ENCODE measurements around the gene DCAF16.
"Not testable (repeated sequence)": the region's sequence is repeated elsewhere in the genome, so short reads cannot be mapped to it uniquely, and the experiment has no call there.

The DCAF16 gene

GRCh38 chr4:17810260-17811077 is at the start of gene DCAF16, which contains the start of gene NCAPG:
TSS of gene DCAF16 (minus strand) at chr4:17810757. CDS start at chr4:17804141, 6,616 bp downstream.
TSS of gene NCAPG (plus strand) at chr4:17810979. CDS start at chr4:17811078, 99 bp downstream.
- DNase-seq (ENCODE audit: low read depth), result peak; percentile 95
- H3K4me3 ChIP-seq (ENCODE audit: control insufficient read depth, low read depth, low read length), result peak within 1 kb of the TSS; percentile 77
- TF ChIP-seq, protein P1, sequence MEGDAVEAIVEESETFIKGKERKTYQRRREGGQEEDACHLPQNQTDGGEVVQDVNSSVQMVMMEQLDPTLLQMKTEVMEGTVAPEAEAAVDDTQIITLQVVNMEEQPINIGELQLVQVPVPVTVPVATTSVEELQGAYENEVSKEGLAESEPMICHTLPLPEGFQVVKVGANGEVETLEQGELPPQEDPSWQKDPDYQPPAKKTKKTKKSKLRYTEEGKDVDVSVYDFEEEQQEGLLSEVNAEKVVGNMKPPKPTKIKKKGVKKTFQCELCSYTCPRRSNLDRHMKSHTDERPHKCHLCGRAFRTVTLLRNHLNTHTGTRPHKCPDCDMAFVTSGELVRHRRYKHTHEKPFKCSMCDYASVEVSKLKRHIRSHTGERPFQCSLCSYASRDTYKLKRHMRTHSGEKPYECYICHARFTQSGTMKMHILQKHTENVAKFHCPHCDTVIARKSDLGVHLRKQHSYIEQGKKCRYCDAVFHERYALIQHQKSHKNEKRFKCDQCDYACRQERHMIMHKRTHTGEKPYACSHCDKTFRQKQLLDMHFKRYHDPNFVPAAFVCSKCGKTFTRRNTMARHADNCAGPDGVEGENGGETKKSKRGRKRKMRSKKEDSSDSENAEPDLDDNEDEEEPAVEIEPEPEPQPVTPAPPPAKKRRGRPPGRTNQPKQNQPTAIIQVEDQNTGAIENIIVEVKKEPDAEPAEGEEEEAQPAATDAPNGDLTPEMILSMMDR (IDR thresholded peaks at IDR 0.05; ENCODE audit: control insufficient read depth, insufficient read depth, low read depth, low read length, missing control alignments), result no peak

DNA sequence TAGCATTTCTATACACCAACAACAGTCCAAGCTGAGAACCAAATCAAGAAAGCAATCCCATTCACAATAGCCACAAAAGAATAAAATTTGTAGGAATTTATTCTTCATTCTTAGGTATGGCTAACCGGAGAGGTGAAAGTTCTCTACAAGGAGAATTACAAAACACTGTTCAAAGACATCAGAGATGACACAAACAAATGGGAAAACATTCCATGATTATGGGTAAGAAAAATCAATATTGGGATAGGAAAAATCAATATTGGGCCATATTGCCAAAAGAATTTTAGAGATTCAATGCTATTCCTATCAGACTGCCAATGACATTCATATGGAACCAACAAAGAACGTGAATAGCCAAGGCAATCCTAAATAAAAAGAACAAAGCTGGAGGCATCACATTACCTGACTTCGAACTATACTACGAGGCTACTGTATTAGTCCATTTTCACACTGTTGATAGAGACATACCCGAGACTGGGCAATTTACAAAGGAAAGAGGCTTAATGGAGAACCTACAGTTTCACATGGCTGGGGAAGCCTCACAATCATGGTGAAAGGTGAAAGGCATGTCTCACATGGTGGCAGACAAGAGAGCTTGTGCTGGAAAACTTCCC is 49.3 kb upstream of the DCAF16 start:
- TF ChIP-seq, protein P1 (IDR thresholded peaks at IDR 0.05; ENCODE audit: control insufficient read depth, insufficient read depth, low read depth, low read length, missing control alignments), result no peak
- H3K4me3 ChIP-seq (ENCODE audit: control insufficient read depth, low read depth, low read length), result no peak overlapping the region
- DNase-seq (ENCODE audit: low read depth), result no peak

GRCh38 chr4:17854036-17854435 is 43.5 kb upstream of the DCAF16 start:
- no peak for DNase-seq (ENCODE audit: low read depth)
- no peak overlapping the region for H3K4me3 ChIP-seq (ENCODE audit: control insufficient read depth, low read depth, low read length)
- TF ChIP-seq, protein P1 (IDR thresholded peaks at IDR 0.05; ENCODE audit: control insufficient read depth, insufficient read depth, low read depth, low read length, missing control alignments), result no peak

GRCh38 chr4:17851959-17852358 is 41.4 kb upstream of the DCAF16 start:
- TF ChIP-seq, protein P1 (IDR thresholded peaks at IDR 0.05; ENCODE audit: control insufficient read depth, insufficient read depth, low read depth, low read length, missing control alignments), result no peak
- no peak for DNase-seq (ENCODE audit: low read depth)
- no peak overlapping the region for H3K4me3 ChIP-seq (ENCODE audit: control insufficient read depth, low read depth, low read length)

DNA sequence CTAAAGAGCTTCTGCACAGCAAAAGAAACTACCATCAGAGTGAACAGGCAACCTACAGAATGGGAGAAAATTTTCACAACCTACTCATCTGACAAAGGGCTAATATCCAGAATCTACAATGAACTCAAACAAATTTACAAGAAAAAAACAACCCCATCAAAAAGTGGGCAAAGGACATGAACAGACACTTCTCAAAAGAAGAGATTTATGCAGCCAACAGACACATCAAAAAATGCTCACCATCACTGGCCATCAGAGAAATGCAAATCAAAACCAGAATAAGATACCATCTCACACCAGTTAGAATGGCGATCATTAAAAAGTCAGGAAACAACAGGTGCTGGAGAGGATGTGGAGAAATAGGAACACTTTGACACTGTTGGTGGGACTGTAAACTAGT is 39.7 kb upstream of the DCAF16 start:
- DNase-seq (ENCODE audit: low read depth), result not testable (repeated sequence)

DNA sequence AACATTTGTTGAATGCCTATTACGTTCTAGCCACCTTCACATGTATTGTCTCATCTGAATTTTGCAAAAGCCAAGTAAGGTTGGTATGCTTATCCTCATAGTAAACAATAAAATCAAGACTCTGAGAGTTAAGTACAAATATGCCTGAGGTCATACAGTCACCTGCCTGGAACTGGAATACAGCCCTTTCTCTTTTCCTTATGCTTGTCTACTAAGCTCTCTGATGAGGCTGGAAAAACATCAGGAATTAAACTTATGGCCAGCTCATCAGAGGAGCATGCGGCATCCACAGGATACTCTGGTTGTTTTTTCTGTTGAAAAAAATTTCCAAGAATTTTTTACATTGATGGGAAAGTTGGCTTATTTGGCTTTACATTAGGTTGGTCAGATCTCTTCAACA is 35.7 kb upstream of the DCAF16 start:
- no peak for DNase-seq (ENCODE audit: low read depth)
- TF ChIP-seq, protein P1 (IDR thresholded peaks at IDR 0.05; ENCODE audit: control insufficient read depth, insufficient read depth, low read depth, low read length, missing control alignments), result no peak
- no peak overlapping the region for H3K4me3 ChIP-seq (ENCODE audit: control insufficient read depth, low read depth, low read length)

More for the DNA sequence above, 39.7 kb upstream of the DCAF16 start:
- not testable (repeated sequence) for H3K4me3 ChIP-seq (ENCODE audit: control insufficient read depth, low read depth, low read length)

Data from AG09309 (cell line).